Keratinocyte (primary cell): ENCODE results near the gene CNFN. TPM values are rescaled to one million over a fixed set of nuclear protein-coding genes. Genes with fewer than 3 reads are reported as not detected.

ENCODE experiments used
- DNase-seq: peaks from one replicate; pipeline ENCODE4 v3.0.0-alpha.2; 2011; ENCODE audit warnings: low read depth, missing footprints, low spot score
- FAIRE-seq: peaks from 2 replicates; lab custom pipeline; 2011; peaks lifted over from hg19 to GRCh38; lab: Jason Lieb, UNC
- H2AFZ ChIP-seq: 2 replicates; pipeline ENCODE4 v1.6.0; 2012; ENCODE audit warnings: low read length, control low read depth, inconsistent platforms; ENCODE audit not compliant: control insufficient read depth
- H3K27ac ChIP-seq: 2 replicates; pipeline ENCODE4 v1.5.1; 2011; ENCODE audit warnings: low read length; ENCODE audit not compliant: control insufficient read depth, insufficient read depth
- H3K27me3 ChIP-seq: 3 replicates; pipeline ENCODE4 v1.6.0; 2011; ENCODE audit warnings: low read length; ENCODE audit not compliant: control insufficient read depth, insufficient read depth; ENCODE audit errors: extremely low read depth
- H3K36me3 ChIP-seq, 2 experiments: 2 replicates in 1 of 2; 3 replicates in 1 of 2; pipeline ENCODE4 v1.5.1; 2011; ENCODE audit warnings: low read length in 2 of 2, mild to moderate bottlenecking in 1 of 2; ENCODE audit not compliant: control insufficient read depth in 2 of 2, insufficient read depth in 2 of 2; ENCODE audit errors: extremely low read depth in 1 of 2
- H3K4me1 ChIP-seq: 3 replicates; pipeline ENCODE4 v1.5.1; 2011; ENCODE audit warnings: low read length; ENCODE audit not compliant: control insufficient read depth, insufficient read depth; ENCODE audit errors: extremely low read depth
- H3K4me2 ChIP-seq: 3 replicates; pipeline ENCODE4 v1.6.0; 2011; ENCODE audit warnings: low read depth, low read length; ENCODE audit not compliant: control insufficient read depth, insufficient read depth; ENCODE audit errors: extremely low read depth
- H3K4me3 ChIP-seq, 3 experiments: fragments of 200-600 bp in 1 of 3; sonication (generic) in 1 of 3; 2 replicates in 2 of 3; 3 replicates in 1 of 3; pipeline ENCODE4 v1.5.1; 2011 to 2016; ENCODE audit warnings: low read length in 3 of 3, mild to moderate bottlenecking in 3 of 3, control low read depth in 2 of 3, inconsistent platforms in 1 of 3, low read depth in 1 of 3, mixed read lengths in 1 of 3, mixed run types in 1 of 3, moderate library complexity in 1 of 3; ENCODE audit not compliant: control insufficient read depth in 2 of 3, insufficient read depth in 2 of 3; ENCODE audit errors: extremely low read depth in 1 of 3
- H3K79me2 ChIP-seq: 2 replicates; pipeline ENCODE4 v1.6.0; 2012; ENCODE audit warnings: low read length; ENCODE audit not compliant: control insufficient read depth, insufficient read depth
- H3K9ac ChIP-seq: 3 replicates; pipeline ENCODE4 v1.6.0; 2011; ENCODE audit warnings: low read length; ENCODE audit not compliant: control insufficient read depth, insufficient read depth; ENCODE audit errors: extremely low read depth
- H3K9me1 ChIP-seq: 3 replicates; pipeline ENCODE4 v1.6.0; 2011; ENCODE audit warnings: low read length; ENCODE audit not compliant: control insufficient read depth, insufficient read depth; ENCODE audit errors: extremely low read depth
- H3K9me3 ChIP-seq: 2 replicates; pipeline ENCODE4 v1.5.1; 2012; ENCODE audit warnings: low read depth, low read length; ENCODE audit not compliant: control insufficient read depth
- H4K20me1 ChIP-seq: 3 replicates; pipeline ENCODE4 v1.6.0; 2011; ENCODE audit warnings: low read length; ENCODE audit not compliant: control insufficient read depth, insufficient read depth; ENCODE audit errors: extremely low read depth
- CTCF ChIP-seq, 3 experiments: IDR thresholded peaks in 1 of 3; conservative IDR thresholded peaks in 1 of 3; optimal IDR thresholded peaks in 1 of 3; 2 replicates in 2 of 3; 3 replicates in 1 of 3; pipeline versions ENCODE3 to v1.5.1; 2011; ENCODE audit warnings: low read length in 3 of 3, mild to moderate bottlenecking in 3 of 3, moderate library complexity in 2 of 3, control low read depth in 1 of 3, inconsistent platforms in 1 of 3; ENCODE audit not compliant: insufficient read depth in 2 of 3; ENCODE audit errors: extremely low read depth in 1 of 3
- EZH2 ChIP-seq: IDR thresholded peaks from one replicate; pipeline ENCODE4 v1.6.1; 2012; ENCODE audit warnings: inconsistent platforms, mild to moderate bottlenecking, low read length, moderate library complexity
- dilution Hi-C: fragments of 300-500 bp; cut with MboI; formaldehyde crosslinking; loops from one replicate; pipeline ENCODE4 v1.7.0; 2020; ENCODE audit warnings: low sequenced_read_pairs; ENCODE audit not compliant: extremely low pct_ligation_motif_present
- polyA plus RNA-seq, 5 experiments: library from polyadenylated mRNA; depleted of rRNA in 3 of 5; stranded (reverse) in 3 of 5; stranded (forward) in 1 of 5; unstranded in 1 of 5; fragments of >200 nt; gene quantifications; 1 replicate in 1 of 5; 2 replicates in 3 of 5; 3 replicates in 1 of 5; pipeline versions ENCODE4 v1.2.1 to v1.2.3, GENCODE V29; 2011 to 2012; ENCODE audit warnings: missing spikeins in 2 of 5, low read depth in 1 of 5, low replicate concordance in 1 of 5

CNFN gene
- polyA plus RNA-seq, 1 donor (not counting 4 experiments of a cell fraction or from before 2014, with no cell fraction given): 3.0 TPM

DNA sequence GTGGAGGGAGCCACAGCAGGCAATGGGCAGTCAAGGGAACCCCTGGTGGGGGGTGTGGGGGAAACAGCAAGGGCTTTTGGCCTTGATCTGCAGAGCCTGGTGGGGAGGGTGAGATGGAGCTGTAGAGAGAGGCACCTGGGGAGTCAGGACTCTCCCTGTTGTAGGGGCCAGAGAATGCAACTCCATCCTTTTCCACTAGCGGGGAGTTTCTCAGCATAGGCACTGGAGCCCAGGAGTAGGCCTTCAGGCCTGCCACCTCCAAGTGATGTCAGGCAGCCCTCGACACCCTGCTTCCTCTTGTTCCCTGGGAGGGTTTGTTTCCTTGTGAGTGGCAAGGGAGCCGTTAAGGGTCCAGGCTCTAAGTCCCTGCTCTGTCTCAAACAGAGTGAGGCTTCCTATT, 39.7 kb downstream of the CNFN start:
- H3K79me2 ChIP-seq: no peaks in the 10 kb centered on the region
- H3K27ac ChIP-seq: no peak overlapping the region
- no peak overlapping the region for H3K4me3 ChIP-seq
- no peaks in the 10 kb centered on the region for H3K9me1 ChIP-seq
- DNase-seq (no peak), FAIRE-seq (no peak)
- H3K27me3 ChIP-seq: no peaks in the 10 kb centered on the region
- H2AFZ ChIP-seq: no peak overlapping the region
- TF ChIP-seq EZH2: no peak
- TF ChIP-seq CTCF (optimal IDR thresholded peaks at IDR 0.05 in 1 of 3, IDR thresholded peaks at IDR 0.05 in 1 of 3, conservative IDR thresholded peaks at IDR 0.05 in 1 of 3; ENCODE audit: extremely low read depth in 1 of 3, insufficient read depth in 2 of 3, low read length in 3 of 3): no peak
- dilution Hi-C loops: no loop called here
- H3K9me3 ChIP-seq: no peaks in the 10 kb centered on the region
- H3K36me3 ChIP-seq: peaks cover 0 to 3% of the 10 kb centered on the region in 2 experiments
- H3K4me1 ChIP-seq: no peaks in the 10 kb centered on the region
- H3K9ac ChIP-seq: no peak overlapping the region
- no peak overlapping the region for H3K4me2 ChIP-seq
- no peaks in the 10 kb centered on the region for H4K20me1 ChIP-seq

GRCh38 chr19:42349378-42350107, 40.6 kb downstream of the CNFN start:
- dilution Hi-C loops: no loop called here
- no peak overlapping the region for H3K9ac ChIP-seq

More at GRCh38 chr19:42349378-42350107, 40.6 kb downstream of the CNFN start:
- H3K36me3 ChIP-seq: peaks cover 0 to 3% of the 10 kb centered on the region in 2 experiments
- no peak for FAIRE-seq
- no peak overlapping the region for H3K4me3 ChIP-seq
- H3K27me3 ChIP-seq: no peaks in the 10 kb centered on the region
- no peaks in the 10 kb centered on the region for H4K20me1 ChIP-seq
- H3K9me1 ChIP-seq: no peaks in the 10 kb centered on the region
- no peaks in the 10 kb centered on the region for H3K79me2 ChIP-seq
- no peaks in the 10 kb centered on the region for H3K4me1 ChIP-seq
- DNase-seq: no peak
- no peak overlapping the region for H3K27ac ChIP-seq
- no peak overlapping the region for H2AFZ ChIP-seq
- H3K9me3 ChIP-seq: no peaks in the 10 kb centered on the region
- TF ChIP-seq EZH2 (no peak), CTCF (optimal IDR thresholded peaks at IDR 0.05 in 1 of 3, IDR thresholded peaks at IDR 0.05 in 1 of 3, conservative IDR thresholded peaks at IDR 0.05 in 1 of 3; ENCODE audit: extremely low read depth in 1 of 3, insufficient read depth in 2 of 3, low read length in 3 of 3) (no peak)
- no peak overlapping the region for H3K4me2 ChIP-seq
